ENCODE results near the gene TRAPPC12. TPM values are rescaled to one million over a fixed set of nuclear protein-coding genes. Genes with fewer than 3 reads are reported as not detected.
"Not testable (repeated sequence)": the region's sequence is repeated elsewhere in the genome, so short reads cannot be mapped to it uniquely, and the experiment has no call there.

TRAPPC12 gene
- total RNA-seq, 1 donor from 2014 or later, result 95.4 TPM

DNA sequence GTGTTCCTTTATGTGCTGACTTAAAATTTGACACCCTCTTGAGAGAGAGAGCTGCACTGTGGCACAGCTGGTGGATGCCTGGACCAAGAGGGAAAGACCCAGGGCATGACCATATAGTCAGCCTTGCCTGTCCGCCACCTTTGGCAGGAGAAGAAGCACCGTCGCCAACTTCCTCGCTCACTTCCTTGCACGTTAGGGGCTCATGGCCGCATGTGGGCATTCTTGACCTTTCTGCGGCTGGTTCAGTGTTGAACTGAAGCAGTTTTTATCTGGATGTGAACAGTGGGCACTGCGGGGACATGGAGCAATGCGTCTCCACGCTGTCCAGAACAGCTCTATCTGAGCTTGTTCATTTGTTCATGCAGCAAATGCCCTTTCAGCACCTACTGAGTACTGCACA lies 66.9 kb downstream of the TRAPPC12 start:
- POLR2A ChIA-PET, result no interaction called here
- no peak for DNase-seq
- CTCF ChIA-PET, result no interaction called here
- peaks cover 84% of the 10 kb centered on the region for H3K36me3 Mint-ChIP-seq (ENCODE audit: low read depth)
- TF ChIP-seq, protein P1, sequence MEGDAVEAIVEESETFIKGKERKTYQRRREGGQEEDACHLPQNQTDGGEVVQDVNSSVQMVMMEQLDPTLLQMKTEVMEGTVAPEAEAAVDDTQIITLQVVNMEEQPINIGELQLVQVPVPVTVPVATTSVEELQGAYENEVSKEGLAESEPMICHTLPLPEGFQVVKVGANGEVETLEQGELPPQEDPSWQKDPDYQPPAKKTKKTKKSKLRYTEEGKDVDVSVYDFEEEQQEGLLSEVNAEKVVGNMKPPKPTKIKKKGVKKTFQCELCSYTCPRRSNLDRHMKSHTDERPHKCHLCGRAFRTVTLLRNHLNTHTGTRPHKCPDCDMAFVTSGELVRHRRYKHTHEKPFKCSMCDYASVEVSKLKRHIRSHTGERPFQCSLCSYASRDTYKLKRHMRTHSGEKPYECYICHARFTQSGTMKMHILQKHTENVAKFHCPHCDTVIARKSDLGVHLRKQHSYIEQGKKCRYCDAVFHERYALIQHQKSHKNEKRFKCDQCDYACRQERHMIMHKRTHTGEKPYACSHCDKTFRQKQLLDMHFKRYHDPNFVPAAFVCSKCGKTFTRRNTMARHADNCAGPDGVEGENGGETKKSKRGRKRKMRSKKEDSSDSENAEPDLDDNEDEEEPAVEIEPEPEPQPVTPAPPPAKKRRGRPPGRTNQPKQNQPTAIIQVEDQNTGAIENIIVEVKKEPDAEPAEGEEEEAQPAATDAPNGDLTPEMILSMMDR (IDR thresholded peaks at IDR 0.05), result no peak
- no peak for ATAC-seq (ENCODE audit: low read depth)
- H3K9me3 Mint-ChIP-seq, result no peaks in the 10 kb centered on the region
- H3K4me3 Mint-ChIP-seq, result no peak overlapping the region
- H3K27me3 Mint-ChIP-seq, result no peaks in the 10 kb centered on the region
- peaks cover 4% of the 10 kb centered on the region for H3K4me1 Mint-ChIP-seq
- intact Hi-C loops (cut with micrococcal nuclease), result no loop called here
- no peak overlapping the region for H3K27ac Mint-ChIP-seq

DNA sequence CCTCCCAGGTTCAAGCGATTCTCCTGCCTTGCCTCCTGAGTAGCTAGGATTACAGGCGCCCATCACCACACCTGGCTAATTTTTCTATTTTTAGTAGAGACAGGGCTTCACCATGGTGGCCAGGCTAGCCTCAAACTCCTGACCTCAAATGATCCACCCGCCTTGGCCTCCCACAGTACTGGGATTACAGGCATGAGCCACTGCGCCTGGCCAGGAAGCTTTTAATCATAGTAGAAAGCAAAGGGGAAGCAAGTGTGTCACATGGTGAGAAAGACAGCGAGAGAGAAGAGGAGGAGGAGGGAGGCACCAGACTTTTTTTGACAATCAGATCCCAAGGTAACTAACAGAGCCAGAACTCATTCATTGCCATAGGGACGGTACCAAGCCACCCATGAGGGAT lies 67.7 kb downstream of the TRAPPC12 start:
- peaks cover 92% of the 10 kb centered on the region for H3K36me3 Mint-ChIP-seq (ENCODE audit: low read depth)
- H3K4me3 Mint-ChIP-seq; H3K27me3 Mint-ChIP-seq; ATAC-seq (ENCODE audit: low read depth); DNase-seq; POLR2A ChIA-PET; H3K9me3 Mint-ChIP-seq; H3K4me1 Mint-ChIP-seq; intact Hi-C loops (cut with micrococcal nuclease); H3K27ac Mint-ChIP-seq; CTCF ChIA-PET: not testable (repeated sequence)

DNA sequence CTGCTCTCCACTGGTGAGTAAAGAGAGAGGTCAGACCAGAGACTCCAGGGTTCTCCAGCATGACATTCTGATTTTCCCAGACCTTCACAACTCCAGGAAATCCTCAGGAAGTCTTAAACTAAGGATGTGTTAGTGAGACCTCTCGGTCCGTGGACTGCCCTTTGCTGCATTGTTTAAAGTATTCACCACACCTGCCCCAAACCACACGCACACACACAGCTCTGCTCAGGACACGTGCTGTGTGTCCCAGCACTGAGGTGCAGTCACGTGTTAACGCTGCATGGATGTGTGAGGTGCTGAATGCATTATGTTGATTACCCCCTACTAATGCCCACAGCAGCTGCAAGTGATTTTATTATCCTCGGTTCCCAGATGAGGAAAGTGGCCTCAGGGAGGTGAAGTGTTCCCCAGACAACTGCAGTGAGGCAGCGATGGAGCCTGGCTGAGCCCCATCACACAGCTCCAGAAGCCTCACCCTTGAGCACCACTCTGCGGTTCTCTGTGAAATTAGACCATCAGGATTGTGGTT lies 68.4 kb downstream of the TRAPPC12 start:
- no peaks in the 10 kb centered on the region for H3K4me1 Mint-ChIP-seq
- peaks cover 94% of the 10 kb centered on the region for H3K36me3 Mint-ChIP-seq (ENCODE audit: low read depth)
- H3K27me3 Mint-ChIP-seq, result no peaks in the 10 kb centered on the region
- no peak overlapping the region for H3K4me3 Mint-ChIP-seq
- DNase-seq (no peak), ATAC-seq (ENCODE audit: low read depth) (no peak)
- TF ChIP-seq, protein P1 (IDR thresholded peaks at IDR 0.05), result no peak
- CTCF ChIA-PET, result no interaction called here
- intact Hi-C loops (cut with micrococcal nuclease), result no loop called here
- no peak overlapping the region for H3K27ac Mint-ChIP-seq
- no peaks in the 10 kb centered on the region for H3K9me3 Mint-ChIP-seq
- POLR2A ChIA-PET, result no interaction called here

DNA sequence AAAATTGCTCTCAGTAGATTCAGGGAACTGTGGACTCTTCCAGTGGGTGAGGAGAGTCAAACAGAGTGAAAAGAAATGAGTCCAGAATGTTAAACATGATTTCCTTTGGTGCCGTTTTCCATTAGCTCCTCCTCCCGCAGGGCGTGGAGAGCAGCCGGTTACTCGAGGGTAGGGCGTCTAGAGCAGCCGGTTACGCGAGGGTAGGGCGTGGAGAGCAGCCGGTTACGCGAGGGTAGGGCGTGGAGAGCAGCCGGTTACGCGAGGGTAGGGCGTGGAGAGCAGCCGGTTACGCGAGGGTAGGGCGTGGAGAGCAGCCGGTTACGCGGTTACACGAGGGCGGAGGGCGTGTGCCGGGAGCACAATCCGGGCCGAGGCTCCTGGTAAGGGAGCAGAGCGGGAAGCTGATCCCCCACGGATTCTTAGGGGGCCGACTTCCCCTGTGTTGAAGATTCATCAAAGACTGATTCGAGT lies 69.0 kb downstream of the TRAPPC12 start:
- H3K4me1 Mint-ChIP-seq; H3K27me3 Mint-ChIP-seq; DNase-seq; intact Hi-C loops (cut with micrococcal nuclease); CTCF ChIA-PET; POLR2A ChIA-PET; H3K9me3 Mint-ChIP-seq; ATAC-seq (ENCODE audit: low read depth); H3K27ac Mint-ChIP-seq; H3K4me3 Mint-ChIP-seq: not testable (repeated sequence)
- peaks cover 97% of the 10 kb centered on the region for H3K36me3 Mint-ChIP-seq (ENCODE audit: low read depth)

DNA sequence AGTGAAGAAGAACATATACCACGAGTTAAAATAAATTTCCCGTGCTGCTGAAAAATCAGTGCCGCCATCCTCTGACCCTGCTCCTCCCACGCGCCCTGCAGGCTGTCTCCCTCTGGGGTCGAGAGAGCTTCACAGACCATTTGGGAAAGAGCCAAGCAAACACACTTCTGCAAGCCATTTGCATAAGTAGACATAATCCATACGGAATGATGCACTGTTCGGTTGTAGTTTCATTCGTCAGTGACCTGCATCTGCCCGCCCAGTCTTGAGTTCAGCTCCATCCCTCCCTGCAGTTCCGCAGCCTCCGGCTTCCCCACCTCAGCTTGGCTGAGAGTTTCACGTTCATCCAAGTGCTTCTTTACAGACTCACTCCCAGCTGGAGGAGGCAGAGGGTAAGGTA lies 69.6 kb downstream of the TRAPPC12 start:
- ATAC-seq (ENCODE audit: low read depth) (no peak), DNase-seq (no peak)
- Mint-ChIP-seq H3K4me3 (no peak overlapping the region), H3K27ac (no peak overlapping the region), H3K27me3 (no peaks in the 10 kb centered on the region), H3K36me3 (ENCODE audit: low read depth) (peaks cover 96% of the 10 kb centered on the region), H3K9me3 (no peaks in the 10 kb centered on the region), H3K4me1 (no peaks in the 10 kb centered on the region)
- CTCF ChIA-PET, result no interaction called here
- intact Hi-C loops (cut with micrococcal nuclease), result no loop called here
- TF ChIP-seq, protein P1 (IDR thresholded peaks at IDR 0.05), result no peak
- POLR2A ChIA-PET, result no interaction called here

DNA sequence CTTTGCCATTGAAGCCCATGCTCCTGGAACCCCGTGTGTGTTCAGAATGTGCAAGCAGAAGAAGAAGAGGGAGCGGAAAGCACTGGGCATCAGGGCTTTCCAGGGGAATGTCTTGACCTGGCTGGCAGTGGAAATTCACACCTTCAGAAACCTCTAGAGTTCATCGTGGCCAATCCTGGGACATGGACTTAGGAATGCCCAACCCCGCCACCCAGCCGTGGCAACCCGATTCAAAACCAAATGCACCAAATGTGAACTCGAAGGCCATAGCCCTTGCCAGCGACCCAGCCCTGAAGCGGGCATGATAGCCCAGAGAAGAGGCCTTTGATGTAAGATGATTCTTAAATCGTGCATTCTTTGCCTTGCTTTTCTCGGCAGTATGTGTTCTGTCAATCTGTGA lies 70.4 kb downstream of the TRAPPC12 start:
- TF ChIP-seq, protein P1 (IDR thresholded peaks at IDR 0.05), result no peak
- no peak overlapping the region for H3K4me3 Mint-ChIP-seq
- no peak for ATAC-seq (ENCODE audit: low read depth)
- no peak for DNase-seq
- H3K27ac Mint-ChIP-seq, result no peak overlapping the region
- intact Hi-C loops (cut with micrococcal nuclease), result no loop called here
- ChIA-PET POLR2A (no interaction called here), CTCF (no interaction called here)
- H3K36me3 Mint-ChIP-seq (ENCODE audit: low read depth), result peaks cover 93% of the 10 kb centered on the region
- H3K9me3 Mint-ChIP-seq, result no peaks in the 10 kb centered on the region
- no peaks in the 10 kb centered on the region for H3K4me1 Mint-ChIP-seq
- no peaks in the 10 kb centered on the region for H3K27me3 Mint-ChIP-seq
